ENCODE measurements around the gene CBFA2T3.

CBFA2T3 gene

GRCh38 chr16:88888461-88889387, 88.3 kb downstream of the CBFA2T3 start:
- TF ChIP-seq CTCF (IDR thresholded peaks at IDR 0.05): no peak
- no peak overlapping the region for H3K4me3 ChIP-seq (ENCODE audit: low read depth, low read length)
- H2AFZ ChIP-seq: no peak overlapping the region
- H3K27me3 ChIP-seq (ENCODE audit: control insufficient read depth, insufficient read depth, low read length): no peaks in the 10 kb centered on the region
- no peak overlapping the region for H3K4me2 ChIP-seq (ENCODE audit: low read length)
- H3K79me2 ChIP-seq: no peaks in the 10 kb centered on the region
- no peak overlapping the region for H3K9ac ChIP-seq
- no peaks in the 10 kb centered on the region for H3K9me3 ChIP-seq (ENCODE audit: control insufficient read depth, low read length)
- H3K4me1 ChIP-seq: no peaks in the 10 kb centered on the region
- no peaks in the 10 kb centered on the region for H3K36me3 ChIP-seq (ENCODE audit: control insufficient read depth, insufficient read depth, low read length)
- no peak overlapping the region for H3K27ac ChIP-seq

- Histone ChIP-seq H2AFZ (no peak overlapping the region), H3K27me3 (ENCODE audit: control insufficient read depth, insufficient read depth, low read length) (no peaks in the 10 kb centered on the region), H3K9me3 (ENCODE audit: control insufficient read depth, low read length) (no peaks in the 10 kb centered on the region), H3K79me2 (no peaks in the 10 kb centered on the region), H3K4me3 (ENCODE audit: low read depth, low read length) (no peak overlapping the region), H3K4me2 (ENCODE audit: low read length) (no peak overlapping the region), H3K9ac (no peak overlapping the region), H3K27ac (no peak overlapping the region), H3K36me3 (ENCODE audit: control insufficient read depth, insufficient read depth, low read length) (no peaks in the 10 kb centered on the region), H3K4me1 (no peaks in the 10 kb centered on the region)
- TF ChIP-seq CTCF (IDR thresholded peaks at IDR 0.05): no peak
These were observed 89.0 kb downstream of the CBFA2T3 start for GRCh38 chr16:88888057-88888456.

GRCh38 chr16:88886845-88887521, 90.0 kb downstream of the CBFA2T3 start:
- H3K4me3 ChIP-seq (ENCODE audit: low read depth, low read length): no peak overlapping the region
- H3K9ac ChIP-seq: no peak overlapping the region
- no peaks in the 10 kb centered on the region for H3K36me3 ChIP-seq (ENCODE audit: control insufficient read depth, insufficient read depth, low read length)
- no peak for TF ChIP-seq CTCF (IDR thresholded peaks at IDR 0.05)
- no peaks in the 10 kb centered on the region for H3K9me3 ChIP-seq (ENCODE audit: control insufficient read depth, low read length)
- H2AFZ ChIP-seq: no peak overlapping the region
- no peaks in the 10 kb centered on the region for H3K79me2 ChIP-seq
- no peak overlapping the region for H3K4me2 ChIP-seq (ENCODE audit: low read length)
- no peak overlapping the region for H3K27ac ChIP-seq
- no peaks in the 10 kb centered on the region for H3K27me3 ChIP-seq (ENCODE audit: control insufficient read depth, insufficient read depth, low read length)
- no peaks in the 10 kb centered on the region for H3K4me1 ChIP-seq

- TF ChIP-seq CTCF (IDR thresholded peaks at IDR 0.05): no peak
- no peak overlapping the region for H3K4me3 ChIP-seq (ENCODE audit: low read depth, low read length)
- no peak overlapping the region for H3K4me2 ChIP-seq (ENCODE audit: low read length)
- H3K27ac ChIP-seq: no peak overlapping the region
- H3K79me2 ChIP-seq: no peaks in the 10 kb centered on the region
- no peaks in the 10 kb centered on the region for H3K27me3 ChIP-seq (ENCODE audit: control insufficient read depth, insufficient read depth, low read length)
- H3K9me3 ChIP-seq (ENCODE audit: control insufficient read depth, low read length): no peaks in the 10 kb centered on the region
- H3K4me1 ChIP-seq: no peaks in the 10 kb centered on the region
- no peaks in the 10 kb centered on the region for H3K36me3 ChIP-seq (ENCODE audit: control insufficient read depth, insufficient read depth, low read length)
- no peak overlapping the region for H2AFZ ChIP-seq
- no peak overlapping the region for H3K9ac ChIP-seq
These were observed 90.6 kb downstream of the CBFA2T3 start for GRCh38 chr16:88886420-88886844.

Measured in parathyroid adenoma (tissue), 2 donors.